IPS-18a (cell line): Measurements from ENCODE around the gene ME1.
"Not testable (repeated sequence)": the region's sequence is repeated elsewhere in the genome, so short reads cannot be mapped to it uniquely, and the experiment has no call there.

ENCODE experiments used
- H3K27ac ChIP-seq: one replicate; pipeline ENCODE4 v1.5.1; 2013; ENCODE audit warnings: low read length
- H3K27me3 ChIP-seq: one replicate; pipeline ENCODE4 v1.6.1; 2013; ENCODE audit warnings: mild to moderate bottlenecking, low read length; ENCODE audit not compliant: control insufficient read depth, insufficient read depth
- H3K36me3 ChIP-seq: one replicate; pipeline ENCODE4 v1.6.1; 2013; ENCODE audit warnings: low read depth, low read length; ENCODE audit not compliant: control insufficient read depth
- H3K4me1 ChIP-seq: one replicate; pipeline ENCODE4 v1.6.1; 2013; ENCODE audit warnings: low read depth, low read length; ENCODE audit not compliant: control insufficient read depth
- H3K4me3 ChIP-seq: one replicate; pipeline ENCODE4 v1.5.1; 2013; ENCODE audit warnings: low read length
- H3K9ac ChIP-seq: one replicate; pipeline ENCODE4 v1.6.1; 2013; ENCODE audit warnings: mild to moderate bottlenecking, low read length, moderate library complexity
- H3K9me3 ChIP-seq: one replicate; pipeline ENCODE4 v1.6.1; 2013; ENCODE audit warnings: low read depth, low read length; ENCODE audit not compliant: control insufficient read depth

The ME1 gene

GRCh38 chr6:83292900-83293843, 137.7 kb downstream of the ME1 start:
- Histone ChIP-seq H3K27ac (no peak overlapping the region), H3K9ac (no peak overlapping the region), H3K9me3 (no peaks in the 10 kb centered on the region), H3K36me3 (no peaks in the 10 kb centered on the region), H3K4me1 (no peaks in the 10 kb centered on the region), H3K27me3 (no peaks in the 10 kb centered on the region), H3K4me3 (no peak overlapping the region)

- not testable (repeated sequence) for H3K36me3 ChIP-seq, H3K27ac ChIP-seq, H3K27me3 ChIP-seq, H3K9me3 ChIP-seq, H3K4me1 ChIP-seq, H3K9ac ChIP-seq, H3K4me3 ChIP-seq
Observed at GRCh38 chr6:83287298-83287697, 143.6 kb downstream of the ME1 start.

GRCh38 chr6:83285917-83286316, 144.9 kb downstream of the ME1 start:
- Histone ChIP-seq H3K9ac (no peak overlapping the region), H3K4me1 (no peaks in the 10 kb centered on the region)

GRCh38 chr6:83273596-83273995, 157.3 kb downstream of the ME1 start:
- no peaks in the 10 kb centered on the region for H3K36me3 ChIP-seq
- no peak overlapping the region for H3K9ac ChIP-seq
- H3K27ac ChIP-seq = no peak overlapping the region
- H3K4me1 ChIP-seq = no peaks in the 10 kb centered on the region
- no peak overlapping the region for H3K4me3 ChIP-seq
- H3K27me3 ChIP-seq = no peaks in the 10 kb centered on the region
- H3K9me3 ChIP-seq = no peaks in the 10 kb centered on the region

More at GRCh38 chr6:83285917-83286316, 144.9 kb downstream of the ME1 start:
- Histone ChIP-seq H3K9me3 (no peaks in the 10 kb centered on the region), H3K27ac (no peak overlapping the region), H3K27me3 (no peaks in the 10 kb centered on the region), H3K4me3 (no peak overlapping the region), H3K36me3 (no peaks in the 10 kb centered on the region)

GRCh38 chr6:83270971-83271719, 159.7 kb downstream of the ME1 start:
- H3K27me3 ChIP-seq = no peaks in the 10 kb centered on the region
- no peaks in the 10 kb centered on the region for H3K9me3 ChIP-seq
- no peaks in the 10 kb centered on the region for H3K4me1 ChIP-seq
- no peaks in the 10 kb centered on the region for H3K36me3 ChIP-seq
- H3K27ac ChIP-seq = no peak overlapping the region
- H3K9ac ChIP-seq = no peak overlapping the region
- no peak overlapping the region for H3K4me3 ChIP-seq

GRCh38 chr6:83265384-83265783, 165.5 kb downstream of the ME1 start:
- Histone ChIP-seq H3K27ac (no peak overlapping the region), H3K36me3 (no peaks in the 10 kb centered on the region), H3K9ac (no peak overlapping the region), H3K4me1 (no peaks in the 10 kb centered on the region), H3K27me3 (no peaks in the 10 kb centered on the region), H3K4me3 (no peak overlapping the region), H3K9me3 (no peaks in the 10 kb centered on the region)

GRCh38 chr6:83260577-83260976, 170.3 kb downstream of the ME1 start:
- no peaks in the 10 kb centered on the region for H3K9me3 ChIP-seq
- H3K36me3 ChIP-seq = no peaks in the 10 kb centered on the region
- no peak overlapping the region for H3K9ac ChIP-seq
- H3K27me3 ChIP-seq = no peaks in the 10 kb centered on the region
- no peak overlapping the region for H3K27ac ChIP-seq
- no peaks in the 10 kb centered on the region for H3K4me1 ChIP-seq
- no peak overlapping the region for H3K4me3 ChIP-seq

GRCh38 chr6:83258517-83258916, 172.3 kb downstream of the ME1 start:
- Histone ChIP-seq H3K36me3 (no peaks in the 10 kb centered on the region), H3K4me1 (no peaks in the 10 kb centered on the region), H3K9me3 (no peaks in the 10 kb centered on the region), H3K27me3 (no peaks in the 10 kb centered on the region), H3K27ac (no peak overlapping the region), H3K4me3 (no peak overlapping the region), H3K9ac (no peak overlapping the region)

GRCh38 chr6:83257791-83258190, 173.1 kb downstream of the ME1 start:
- Histone ChIP-seq H3K27me3 (no peaks in the 10 kb centered on the region), H3K27ac (no peak overlapping the region), H3K9me3 (no peaks in the 10 kb centered on the region), H3K4me3 (no peak overlapping the region), H3K36me3 (no peaks in the 10 kb centered on the region), H3K9ac (no peak overlapping the region), H3K4me1 (peaks cover 3% of the 10 kb centered on the region)

- not testable (repeated sequence) for H3K4me3 ChIP-seq, H3K4me1 ChIP-seq, H3K36me3 ChIP-seq, H3K27ac ChIP-seq, H3K9ac ChIP-seq, H3K9me3 ChIP-seq, H3K27me3 ChIP-seq
Observed at GRCh38 chr6:83256719-83257118, 174.1 kb downstream of the ME1 start.

GRCh38 chr6:83252719-83253118, 178.1 kb downstream of the ME1 start:
- no peaks in the 10 kb centered on the region for H3K9me3 ChIP-seq
- no peak overlapping the region for H3K27ac ChIP-seq
- H3K27me3 ChIP-seq = no peaks in the 10 kb centered on the region
- H3K9ac ChIP-seq = no peak overlapping the region
- H3K4me1 ChIP-seq = peaks cover 3% of the 10 kb centered on the region
- no peak overlapping the region for H3K4me3 ChIP-seq
- H3K36me3 ChIP-seq = no peaks in the 10 kb centered on the region
